GM19043 (cell line): ENCODE measurements around the gene RASL12.
"Not testable (repeated sequence)": the region's sequence is repeated elsewhere in the genome, so short reads cannot be mapped to it uniquely, and the experiment has no call there.

ENCODE experiments used
- ATAC-seq: cut with Tn5 transposase; IDR thresholded peaks from one replicate; pipeline ENCODE4 v1.9.1; 2021; ENCODE audit warnings: low read depth; ENCODE audit not compliant: unreplicated experiment

Gene RASL12

DNA sequence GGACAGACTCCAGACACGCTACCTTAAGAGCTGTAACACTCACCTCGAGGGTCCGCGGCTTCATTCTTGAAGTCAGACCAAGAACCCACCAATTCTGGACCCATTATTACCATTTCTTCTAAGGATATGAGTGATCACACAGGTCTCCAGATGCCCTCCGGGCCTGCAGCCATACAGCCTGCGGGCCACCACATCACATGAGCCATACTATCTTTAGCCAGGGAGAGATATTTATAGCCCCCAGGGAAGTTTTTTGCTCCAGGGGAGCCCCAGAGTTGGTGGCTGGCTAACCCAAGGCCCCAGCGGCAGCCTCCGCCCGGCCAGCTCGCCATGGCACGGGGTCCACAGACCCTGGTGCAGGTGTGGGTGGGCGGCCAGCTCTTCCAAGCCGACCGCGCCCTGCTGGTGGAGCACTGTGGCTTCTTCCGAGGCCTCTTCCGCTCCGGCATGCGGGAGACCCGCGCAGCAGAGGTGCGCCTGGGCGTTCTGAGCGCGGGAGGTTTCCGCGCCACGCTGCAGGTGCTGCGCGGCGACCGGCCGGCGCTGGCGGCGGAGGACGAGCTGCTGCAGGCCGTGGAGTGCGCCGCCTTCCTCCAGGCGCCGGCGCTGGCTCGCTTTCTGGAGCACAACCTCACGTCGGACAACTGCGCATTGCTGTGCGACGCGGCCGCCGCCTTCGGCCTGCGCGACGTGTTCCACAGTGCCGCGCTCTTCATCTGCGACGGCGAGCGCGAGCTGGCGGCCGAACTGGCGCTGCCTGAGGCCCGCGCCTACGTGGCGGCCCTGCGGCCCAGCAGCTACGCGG lies 8.9 kb upstream of the RASL12 start, which contains the start of gene KBTBD13:
TSS of gene KBTBD13 (plus strand) at position 261 of the 805 bp plus-strand sequence. CDS start at position 331, 70 bp downstream.
- ATAC-seq, result no peak

DNA sequence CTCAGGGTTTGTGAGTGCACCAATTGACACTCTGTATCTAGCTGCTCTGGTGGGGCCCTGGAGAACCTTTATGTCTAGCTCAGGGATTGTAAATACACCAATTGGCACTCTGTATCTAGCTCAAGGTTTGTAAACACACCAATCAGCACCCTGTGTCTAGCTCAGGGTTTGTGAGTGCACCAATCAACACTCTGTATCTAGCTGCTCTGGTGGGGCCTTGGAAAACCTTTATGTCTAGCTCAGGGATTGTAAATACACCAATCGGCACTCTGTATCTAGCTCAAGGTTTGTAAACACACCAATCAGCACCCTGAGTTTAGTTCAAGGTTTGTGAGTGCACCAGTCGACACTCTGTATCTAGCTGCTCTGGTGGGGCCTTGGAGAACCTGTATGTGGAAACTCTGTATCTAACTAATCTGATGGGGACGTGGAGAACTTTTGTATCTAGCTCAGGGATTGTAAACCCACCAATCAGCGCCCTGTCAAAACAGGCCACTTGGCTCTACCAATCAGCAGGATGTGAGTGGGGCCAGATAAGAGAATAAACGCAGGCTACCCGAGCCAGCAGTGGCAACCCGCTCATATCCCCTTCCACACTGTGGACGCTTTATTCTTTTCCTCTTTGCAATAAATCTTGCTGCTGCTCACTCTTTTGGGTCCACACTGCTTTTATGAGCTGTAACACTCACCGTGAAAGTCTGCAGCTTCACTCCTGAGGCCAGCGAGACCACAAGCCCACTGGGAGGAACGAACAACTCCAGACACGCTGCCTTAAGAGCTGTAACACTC lies 8.0 kb upstream of the RASL12 start:
- ATAC-seq, result not testable (repeated sequence)

DNA sequence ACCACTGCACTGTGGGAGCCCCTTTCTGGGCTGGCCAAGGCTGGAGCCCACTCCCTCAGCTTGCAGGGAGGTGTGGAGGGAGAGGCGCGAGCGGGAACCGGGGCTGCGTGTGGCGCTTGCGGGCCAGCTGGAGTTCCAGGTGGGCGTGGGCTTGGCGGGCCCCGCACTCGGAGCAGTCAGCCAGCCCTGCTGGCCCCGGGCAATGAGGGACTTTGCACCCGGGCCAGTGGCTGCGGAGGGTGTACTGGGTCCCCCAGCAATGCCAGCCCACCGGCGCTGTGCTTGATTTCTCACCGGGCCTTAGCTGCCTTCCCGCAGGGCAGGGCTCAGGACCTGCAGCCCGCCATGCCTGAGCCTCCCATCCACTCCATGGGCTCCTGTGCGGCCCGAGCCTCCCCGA lies 7.2 kb upstream of the RASL12 start:
- not testable (repeated sequence) for ATAC-seq

DNA sequence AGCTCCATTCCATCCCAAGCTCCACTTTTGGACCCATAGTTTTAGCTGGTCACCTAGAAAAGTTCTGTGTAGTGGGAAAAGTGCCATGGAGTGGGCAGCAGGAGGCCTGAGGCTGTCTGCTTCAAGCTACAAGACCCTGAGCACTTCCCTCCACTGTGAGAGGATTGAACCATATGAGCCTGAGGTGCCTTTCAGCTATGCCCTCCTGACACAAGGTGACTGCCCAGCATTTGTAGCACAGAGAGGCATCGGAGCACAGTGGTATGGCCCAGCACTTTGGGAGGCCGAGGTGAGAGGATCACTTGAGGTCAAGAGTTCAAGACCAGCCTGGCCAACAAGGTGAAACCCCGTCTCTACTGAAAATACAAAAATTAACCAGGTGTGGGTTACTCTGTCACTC lies 4.8 kb upstream of the RASL12 start:
- no peak for ATAC-seq

DNA sequence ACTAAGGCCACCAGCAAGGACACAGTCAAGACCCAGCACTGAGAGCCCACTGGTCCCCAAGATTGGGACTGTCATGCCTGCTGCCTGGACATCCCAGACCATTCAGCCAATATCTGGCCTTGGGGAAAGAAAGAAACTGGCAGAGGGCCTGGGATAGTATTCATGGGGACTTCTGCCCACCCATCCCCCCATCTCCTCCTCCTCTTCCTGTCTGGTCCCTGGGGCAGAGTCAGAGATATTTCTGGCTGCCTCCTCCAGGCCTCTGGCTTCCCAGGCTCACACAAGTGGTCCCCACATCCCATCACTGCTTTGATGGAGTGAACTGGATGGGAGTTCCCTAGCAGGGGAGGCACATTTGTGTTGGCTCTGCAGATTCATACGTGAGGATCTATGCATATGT lies 4.2 kb upstream of the RASL12 start:
- ATAC-seq, result no peak

DNA sequence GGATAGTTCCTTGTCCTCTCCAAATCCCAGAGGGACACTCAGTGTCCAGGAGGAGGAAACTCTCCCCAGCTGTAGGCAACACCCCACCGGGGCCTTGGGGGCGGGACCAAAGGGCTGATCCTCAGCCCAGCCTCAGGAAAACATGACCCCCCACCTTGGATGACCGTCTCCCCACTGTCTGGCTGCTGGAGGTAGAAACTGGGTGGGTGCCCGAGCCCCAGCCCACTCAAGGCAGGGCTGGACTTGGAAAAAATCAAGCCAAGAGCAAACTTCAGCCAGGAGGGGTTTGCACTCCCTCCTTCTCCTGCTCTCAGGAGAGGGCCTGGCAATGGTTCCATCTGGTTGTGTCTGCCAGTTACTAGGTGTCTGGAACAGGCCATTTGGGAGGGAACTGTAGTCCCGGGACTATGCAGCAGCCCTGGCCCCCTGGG lies 3.6 kb upstream of the RASL12 start:
- no peak for ATAC-seq

DNA sequence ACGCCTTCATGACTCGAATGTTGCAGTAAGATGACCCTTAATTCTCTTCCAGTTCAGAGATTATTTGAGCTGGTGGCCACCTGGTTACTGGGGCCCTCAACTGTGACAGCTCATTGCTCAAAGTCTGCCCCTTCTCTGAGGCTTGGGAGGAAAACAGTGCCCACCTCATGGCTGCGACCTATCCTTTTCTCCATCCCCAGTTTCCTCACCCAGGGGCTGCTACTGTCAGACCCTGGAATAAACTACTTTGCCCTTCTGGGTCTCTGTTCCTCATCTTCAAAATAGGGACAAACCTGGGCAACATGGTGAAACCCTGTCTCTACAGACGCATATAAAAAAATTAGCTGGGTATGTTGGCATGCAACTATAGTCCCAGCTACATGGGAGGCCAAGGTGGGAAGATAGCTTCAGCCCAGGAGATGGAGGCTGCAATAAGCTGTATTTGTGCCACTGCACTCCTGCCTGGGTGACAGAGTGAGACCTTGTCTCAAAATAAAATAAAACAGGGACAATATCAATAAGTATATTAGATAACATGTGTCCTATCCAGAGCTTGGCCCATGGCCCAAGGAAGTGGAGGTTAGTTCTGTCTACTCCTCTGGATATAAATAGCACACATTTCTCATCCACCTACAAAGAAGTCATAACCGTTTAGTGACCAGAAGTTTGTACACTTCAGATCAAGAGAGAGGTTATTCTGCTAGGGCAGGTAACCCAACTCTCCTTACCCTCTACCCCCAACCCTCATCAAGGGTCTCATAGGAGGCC lies 2.2 kb upstream of the RASL12 start:
- ATAC-seq, result no peak

DNA sequence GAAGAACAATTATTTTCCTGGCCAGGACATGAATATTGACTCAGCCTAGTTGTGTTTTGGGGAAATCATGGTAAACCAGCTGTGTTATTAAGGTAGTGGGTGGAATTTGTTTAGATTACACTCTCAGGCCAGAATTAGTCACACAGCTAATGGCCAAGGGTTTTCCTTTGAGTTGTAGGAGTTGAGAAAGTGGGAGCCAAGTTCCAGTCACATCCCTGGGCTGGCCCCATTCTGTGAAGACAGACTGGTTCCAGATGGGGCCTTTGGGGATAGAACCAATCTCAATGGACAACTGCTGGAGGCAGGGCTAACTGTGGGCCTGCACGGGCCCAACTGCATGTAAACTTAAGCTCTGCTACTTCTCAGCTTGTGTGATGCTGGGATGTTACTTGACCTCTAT lies 1.4 kb upstream of the RASL12 start:
- ATAC-seq, result no peak

DNA sequence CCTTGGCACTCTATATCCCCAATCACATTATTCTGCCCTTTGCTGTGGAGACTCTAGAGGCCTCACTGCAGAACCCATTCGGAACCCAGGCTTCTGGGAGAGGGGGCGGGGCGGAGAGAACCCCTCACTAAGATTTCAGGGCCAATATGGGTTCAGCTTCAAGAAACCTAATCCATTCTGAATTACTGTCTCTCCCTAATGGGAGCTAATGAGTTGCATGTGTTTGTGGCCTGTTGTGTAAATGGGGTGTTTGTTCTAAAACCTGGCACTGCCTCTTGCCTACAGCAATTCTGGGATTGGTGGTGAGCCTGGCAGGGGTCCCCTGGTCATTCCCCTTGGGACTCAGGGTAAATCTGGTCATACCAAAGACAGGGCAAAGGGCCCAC lies 605 bp upstream of the RASL12 start:
- no peak for ATAC-seq

DNA sequence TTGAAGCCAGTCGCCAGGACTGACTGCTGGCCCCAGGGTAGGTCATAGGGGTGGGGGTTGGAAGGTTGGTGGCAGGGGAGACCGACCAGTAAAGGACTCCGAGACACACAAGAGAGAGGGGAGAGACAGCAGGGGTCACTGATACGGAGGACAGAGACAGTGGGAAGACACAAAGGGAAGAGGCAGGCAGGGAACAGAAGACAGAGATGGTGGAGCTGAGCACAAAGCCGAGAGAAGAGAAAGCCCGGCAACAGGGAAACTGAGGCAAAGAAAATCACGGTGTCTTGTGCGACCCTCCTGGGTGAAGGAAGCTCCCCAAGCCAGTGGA lies 510 bp downstream of the RASL12 start:
- no peak for ATAC-seq

DNA sequence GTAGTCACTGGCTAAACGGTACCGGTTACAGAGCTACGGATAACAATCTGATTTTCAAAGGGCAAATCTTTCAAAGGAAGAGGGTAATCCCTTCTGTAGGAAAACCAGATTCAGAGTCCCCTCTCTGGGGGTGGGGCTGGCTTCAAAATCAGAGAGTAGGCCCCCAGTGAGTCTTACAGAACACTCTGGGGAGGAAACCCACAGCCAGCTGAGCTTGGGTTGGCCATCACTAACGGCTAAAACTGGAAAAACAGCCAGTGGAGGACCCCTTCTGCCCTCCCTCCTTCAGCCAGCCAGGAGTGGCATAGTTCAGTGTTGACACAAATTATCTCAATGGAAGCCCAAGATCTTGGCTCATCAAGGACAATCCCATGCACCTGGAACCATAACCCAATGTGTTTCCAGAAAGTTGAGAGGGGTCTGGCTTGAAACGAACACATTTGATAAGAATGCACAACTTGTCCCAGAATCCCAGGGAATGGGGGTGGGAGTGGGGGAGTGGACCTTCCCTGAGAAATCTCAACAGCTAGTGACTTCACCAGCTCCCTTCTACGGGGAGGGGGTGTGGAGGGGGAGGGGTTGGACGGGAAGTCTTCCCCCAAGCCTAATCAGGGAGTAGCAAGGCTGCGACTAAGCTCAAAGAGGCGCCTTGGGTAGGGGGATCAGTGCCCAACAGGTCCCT lies 1.0 kb downstream of the RASL12 start:
- no peak for ATAC-seq

DNA sequence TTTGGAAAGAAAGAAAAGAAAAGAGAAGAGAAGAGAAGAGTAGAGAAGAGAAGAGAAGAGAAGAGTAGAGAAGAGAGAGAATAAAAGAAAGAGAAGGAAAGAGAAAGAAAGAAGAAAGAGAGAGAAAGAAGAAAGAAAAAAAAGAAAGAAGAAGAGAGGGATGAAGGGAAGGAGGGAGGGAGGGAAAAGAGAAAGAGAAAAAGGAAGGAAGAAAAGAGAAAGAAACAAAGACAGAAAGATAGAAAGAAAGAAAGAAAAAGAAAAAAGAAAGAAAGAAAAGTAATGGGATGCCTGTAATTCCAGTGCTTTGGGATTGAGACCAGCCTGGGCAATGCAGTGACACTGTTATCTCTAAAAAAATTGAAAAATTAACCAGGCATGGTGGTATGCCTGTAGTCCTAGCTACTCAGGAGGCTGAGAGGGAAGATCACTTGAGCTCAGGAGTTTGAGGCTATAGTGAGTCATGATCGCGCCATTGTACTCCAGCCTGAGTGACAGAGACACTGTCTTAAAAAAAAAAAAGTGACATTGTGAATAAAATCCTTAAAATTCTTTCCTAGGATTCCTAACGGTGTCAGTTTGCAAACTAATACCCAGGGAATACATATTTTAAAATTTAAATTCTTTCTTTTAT lies 1.7 kb downstream of the RASL12 start:
- ATAC-seq, result no peak

DNA sequence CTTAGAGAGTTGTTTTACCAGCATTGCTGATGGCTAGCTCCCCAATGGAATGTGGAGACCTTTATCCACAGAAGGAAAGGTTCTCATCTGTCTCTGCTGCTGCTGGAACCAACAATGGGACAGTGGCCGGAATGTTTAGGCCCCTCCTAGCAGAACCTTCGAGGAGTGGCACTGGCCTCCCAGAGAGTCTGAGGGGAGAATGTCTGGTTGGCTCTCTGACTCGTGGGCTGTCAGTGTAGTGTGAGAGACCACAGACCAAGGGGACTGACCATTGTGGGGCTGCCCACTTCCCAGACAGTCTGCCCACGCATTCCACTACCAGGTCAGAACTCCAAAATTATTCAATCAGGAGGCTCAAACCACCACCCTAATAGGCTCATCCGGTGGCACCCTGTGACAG lies 5.1 kb downstream of the RASL12 start:
- ATAC-seq, result no peak

DNA sequence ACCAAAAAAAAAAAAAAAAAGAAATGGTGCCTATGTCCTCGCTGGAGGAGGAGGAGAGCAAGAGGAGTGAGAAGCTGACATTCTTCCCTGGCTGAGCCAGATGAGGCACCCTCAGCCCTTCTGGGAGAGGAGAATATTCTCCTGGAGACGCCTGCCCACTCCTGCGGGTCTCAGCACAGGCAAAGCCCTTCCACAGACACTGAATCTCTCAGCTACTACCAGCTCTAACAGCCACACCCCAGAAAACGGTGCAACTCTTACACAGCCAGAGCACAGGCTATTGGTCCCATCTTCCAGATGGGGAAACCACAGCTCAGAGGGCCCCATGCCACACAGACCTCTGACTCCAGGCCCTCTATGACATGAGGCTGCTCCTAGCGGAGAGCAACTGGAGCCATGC lies 5.7 kb downstream of the RASL12 start:
- ATAC-seq, result no peak

DNA sequence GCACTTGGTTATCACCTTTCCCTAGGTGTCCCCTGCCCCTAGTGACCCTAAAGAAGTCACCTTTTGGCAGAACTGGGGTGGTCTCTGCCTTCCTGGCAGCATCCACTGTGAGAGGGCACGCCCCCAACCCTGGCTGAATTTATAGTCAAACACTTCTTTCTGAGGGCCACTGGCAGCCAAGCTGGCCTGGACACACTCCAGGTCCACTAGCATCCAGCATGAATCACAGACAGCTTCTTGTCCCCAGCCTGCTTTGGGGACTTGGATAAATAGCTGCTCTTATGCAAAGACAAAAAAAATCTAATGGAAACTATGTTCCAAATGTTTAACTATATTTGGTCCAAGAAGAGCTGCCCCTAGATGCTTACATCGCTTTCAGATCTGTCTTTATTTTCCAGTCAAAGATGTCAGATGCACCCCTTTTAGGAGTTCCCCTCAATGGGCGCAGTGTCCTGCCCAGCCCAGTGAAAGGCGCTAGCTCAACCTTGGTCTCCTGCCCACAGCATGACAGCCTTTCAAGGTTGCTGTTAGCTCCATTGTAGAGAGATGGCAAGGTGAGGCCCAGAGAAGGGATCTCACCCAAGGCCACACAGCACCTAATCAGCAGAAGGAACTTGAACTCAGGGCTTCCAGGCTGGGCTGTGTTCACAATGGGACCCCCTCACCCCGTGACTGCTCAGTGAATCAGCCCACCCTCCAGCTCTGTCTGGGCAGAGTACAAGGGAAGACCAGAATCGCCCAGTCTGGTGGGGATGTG lies 7.0 kb downstream of the RASL12 start:
- ATAC-seq, result no peak

DNA sequence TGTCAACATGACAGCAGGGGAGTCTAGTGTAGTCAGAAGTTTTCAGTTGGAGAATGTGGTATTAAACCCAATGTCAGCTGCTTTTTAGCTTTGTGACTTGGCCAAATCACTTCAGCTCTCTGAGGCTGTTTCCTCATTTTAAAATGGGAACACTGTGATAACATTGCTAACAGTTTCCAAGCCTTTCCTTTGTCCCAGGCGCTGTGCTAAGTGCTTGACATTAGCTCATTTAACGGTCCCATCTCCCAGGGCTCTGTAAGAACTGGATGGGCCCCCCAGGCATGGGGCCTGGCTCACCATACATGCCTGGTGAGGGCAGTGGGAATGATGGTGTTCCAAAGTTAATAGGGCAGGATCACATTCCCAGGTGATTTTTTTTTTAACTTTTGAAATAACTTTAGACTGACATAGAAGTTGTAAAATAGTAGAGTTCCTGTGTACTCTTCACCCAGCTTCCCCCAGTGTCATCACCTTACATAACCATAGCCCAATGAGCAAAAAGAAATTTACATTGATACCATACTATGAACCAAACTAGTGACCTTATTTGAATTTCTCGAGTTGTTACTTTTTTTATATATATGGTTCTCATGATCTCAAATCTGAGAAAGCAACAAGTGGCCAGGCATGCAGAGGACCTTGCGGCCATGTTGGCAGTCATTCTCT lies 7.7 kb downstream of the RASL12 start:
- no peak for ATAC-seq

DNA sequence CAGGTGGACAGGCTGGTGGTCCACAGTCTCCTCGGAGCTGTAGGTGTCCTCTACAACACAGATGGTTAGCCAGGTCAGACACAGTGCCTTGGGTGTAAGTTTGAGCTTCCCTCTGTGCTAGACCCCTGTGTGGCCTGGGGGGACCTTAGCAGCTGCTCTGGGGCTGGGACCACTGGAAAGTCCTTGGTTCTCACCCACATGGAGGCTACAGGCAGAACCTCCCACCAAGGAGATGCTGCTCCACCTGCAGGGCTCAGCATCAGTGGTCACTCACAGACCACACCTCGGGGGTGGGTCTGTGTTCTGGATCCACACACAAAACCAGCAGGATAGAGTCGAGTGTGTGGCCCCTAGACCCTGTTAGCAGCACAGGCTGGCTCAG lies 8.4 kb downstream of the RASL12 start:
- no peak for ATAC-seq

DNA sequence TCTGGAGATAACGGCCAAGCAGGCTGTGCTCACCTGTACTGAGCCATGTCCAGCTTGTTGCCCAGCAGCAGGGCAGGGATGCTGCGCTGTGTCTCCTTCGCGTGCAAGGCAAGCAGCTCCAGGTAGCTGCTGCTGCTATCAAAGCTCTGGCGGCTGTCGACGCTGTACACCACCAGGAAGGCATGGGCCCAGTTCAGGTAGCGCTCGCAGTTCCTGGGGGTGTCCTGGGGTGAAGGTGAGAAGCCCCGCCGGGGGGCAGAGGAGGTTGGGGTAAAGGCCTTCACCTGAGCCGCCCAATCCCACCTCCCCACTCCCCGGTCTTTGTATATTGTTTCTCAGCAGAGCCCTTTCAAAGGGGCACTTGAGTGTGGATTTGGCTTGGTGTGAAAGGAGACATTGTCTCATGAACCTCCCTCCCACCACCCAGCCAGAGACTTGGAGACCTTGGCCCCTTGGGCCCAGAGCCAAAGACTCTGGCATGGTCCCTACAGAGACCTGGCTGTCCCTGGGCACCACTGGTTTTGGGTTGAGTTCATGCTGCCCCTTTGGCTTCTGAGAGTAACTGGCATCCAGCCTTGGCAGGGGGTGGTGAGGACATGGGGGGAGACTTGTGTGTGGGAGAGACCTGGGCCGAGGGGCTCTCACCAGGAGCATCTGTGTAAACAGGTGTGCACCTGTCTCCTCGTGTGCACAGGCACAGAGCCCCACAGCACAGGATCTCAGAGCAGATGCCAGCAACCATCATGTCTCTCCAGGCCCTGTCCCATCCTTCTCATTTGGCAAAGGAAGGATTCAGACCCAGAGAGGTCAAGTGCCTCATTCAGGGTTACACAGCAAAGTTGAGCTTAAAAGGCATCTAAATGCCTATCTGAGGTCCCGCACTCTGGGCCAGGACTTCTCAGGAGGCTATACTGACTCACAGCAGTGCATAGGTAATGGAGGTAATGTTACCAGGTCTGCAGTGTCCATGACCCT lies 9.1 kb downstream of the RASL12 start:
- no peak for ATAC-seq
